Progenitor cell of endocrine pancreas (in vitro differentiated cells): Measurements from ENCODE around the gene NID2. TPM values are rescaled to one million over a fixed set of nuclear protein-coding genes. Genes with fewer than 3 reads are reported as not detected.

Source experiments
- DNase-seq: peaks from one replicate; pipeline ENCODE4 v3.0.0; 2021; ENCODE audit warnings: low spot score; ENCODE audit not compliant: unreplicated experiment
- H3K27ac Mint-ChIP-seq: 2 replicates; pipeline ENCODE4 v1.8.0; 2021; ENCODE audit warnings: mild to moderate bottlenecking, moderate library complexity, mixed read lengths
- H3K27me3 Mint-ChIP-seq: 2 replicates; pipeline ENCODE4 v1.8.0; 2021; ENCODE audit warnings: mixed read lengths
- H3K36me3 Mint-ChIP-seq: 2 replicates; pipeline ENCODE4 v1.8.0; 2022; ENCODE audit warnings: mixed read lengths; ENCODE audit not compliant: insufficient read depth
- H3K4me1 Mint-ChIP-seq: 2 replicates; pipeline ENCODE4 v1.8.0; 2021; ENCODE audit warnings: low read depth, mixed read lengths
- H3K4me3 Mint-ChIP-seq: 2 replicates; pipeline ENCODE4 v1.8.0; 2021; ENCODE audit warnings: low read depth, mild to moderate bottlenecking, moderate library complexity, mixed read lengths
- H3K9me3 Mint-ChIP-seq: 2 replicates; pipeline ENCODE4 v1.8.0; 2021; ENCODE audit warnings: low read depth, mixed read lengths
- CTCF ChIP-seq: fragments of 200-600 bp; sonication (generic); IDR thresholded peaks from one replicate; pipeline ENCODE4 v1.5.0; 2021; ENCODE audit warnings: antibody characterized with exemption, mild to moderate bottlenecking; ENCODE audit not compliant: unreplicated experiment
- total RNA-seq: library from RNA; stranded (reverse); gene quantifications from 2 replicates; pipeline ENCODE4 v1.2.1, GENCODE V29; 2021

The NID2 gene
- total RNA-seq, 1 donor from 2014 or later, result 2.1 TPM

GRCh38 chr14:52039124-52039815, 29.6 kb downstream of the NID2 start:
- no peak for TF ChIP-seq CTCF
- Mint-ChIP-seq H3K4me3 (no peak overlapping the region), H3K27ac (no peak overlapping the region), H3K4me1 (no peaks in the 10 kb centered on the region), H3K36me3 (no peaks in the 10 kb centered on the region), H3K27me3 (peaks cover 19% of the 10 kb centered on the region), H3K9me3 (peaks cover 3% of the 10 kb centered on the region)
- DNase-seq, result no peak

- DNase-seq, result no peak
- Mint-ChIP-seq H3K4me3 (no peak overlapping the region), H3K4me1 (no peaks in the 10 kb centered on the region), H3K27me3 (peaks cover under 1% of the 10 kb centered on the region), H3K9me3 (peaks cover 4% of the 10 kb centered on the region), H3K27ac (no peak overlapping the region), H3K36me3 (no peaks in the 10 kb centered on the region)
- TF ChIP-seq CTCF, result no peak
Observed at GRCh38 chr14:52033101-52033642, 35.7 kb downstream of the NID2 start.

DNA sequence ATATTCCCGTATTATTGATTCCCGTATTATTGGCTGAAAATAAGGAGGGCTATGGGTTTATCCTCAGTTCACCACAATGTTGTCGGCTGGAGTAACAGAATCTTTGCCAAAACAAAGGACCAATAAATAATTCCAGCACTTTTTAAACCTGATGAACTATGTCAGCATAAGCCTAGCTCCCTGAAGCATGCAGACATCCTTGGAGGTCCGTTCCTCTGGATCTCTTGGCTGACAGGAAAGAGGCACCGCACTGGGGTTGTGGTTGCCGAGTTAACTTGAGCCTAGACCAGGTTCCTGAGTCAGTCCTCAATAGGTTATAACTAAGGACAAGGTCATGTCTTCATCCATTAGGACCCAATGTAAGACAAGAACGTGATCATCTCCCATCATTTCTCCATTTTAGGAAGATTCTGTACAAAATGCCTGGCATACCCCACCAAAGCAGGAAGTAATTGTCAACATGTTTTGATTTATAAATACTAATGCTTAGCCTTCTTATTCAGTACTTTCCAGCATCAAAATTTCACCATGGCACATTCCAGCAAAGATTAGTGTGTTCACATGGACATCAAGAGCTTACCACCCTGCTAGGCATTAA, 36.6 kb downstream of the NID2 start:
- no peak overlapping the region for H3K27ac Mint-ChIP-seq
- no peak overlapping the region for H3K4me3 Mint-ChIP-seq
- TF ChIP-seq CTCF, result no peak

GRCh38 chr14:52031781-52032180, 37.1 kb downstream of the NID2 start:
- TF ChIP-seq CTCF, result no peak
- H3K9me3 Mint-ChIP-seq, result peaks cover 4% of the 10 kb centered on the region
- no peaks in the 10 kb centered on the region for H3K4me1 Mint-ChIP-seq
- H3K27ac Mint-ChIP-seq, result no peak overlapping the region
- H3K27me3 Mint-ChIP-seq, result no peaks in the 10 kb centered on the region
- H3K4me3 Mint-ChIP-seq, result no peak overlapping the region
- H3K36me3 Mint-ChIP-seq, result no peaks in the 10 kb centered on the region
- no peak for DNase-seq

More for the DNA sequence above, 36.6 kb downstream of the NID2 start:
- Mint-ChIP-seq H3K27me3 (no peaks in the 10 kb centered on the region), H3K4me1 (no peaks in the 10 kb centered on the region), H3K9me3 (peaks cover 4% of the 10 kb centered on the region), H3K36me3 (no peaks in the 10 kb centered on the region)
- DNase-seq, result no peak

- no peaks in the 10 kb centered on the region for H3K27me3 Mint-ChIP-seq
- H3K36me3 Mint-ChIP-seq, result no peaks in the 10 kb centered on the region
- TF ChIP-seq CTCF, result no peak
- H3K4me1 Mint-ChIP-seq, result no peaks in the 10 kb centered on the region
- H3K27ac Mint-ChIP-seq, result no peak overlapping the region
- no peak overlapping the region for H3K4me3 Mint-ChIP-seq
- no peak for DNase-seq
- H3K9me3 Mint-ChIP-seq, result peaks cover 4% of the 10 kb centered on the region
Observed at GRCh38 chr14:52029881-52030280, 39.0 kb downstream of the NID2 start.
